Endothelial cell of umbilical vein (primary cell): Measurements from ENCODE around the gene BORA. TPM values are rescaled to one million over a fixed set of nuclear protein-coding genes. Genes with fewer than 3 reads are reported as not detected.

Experiments used
- BruUV-seq: library from RNA; stranded (reverse); fragments of 400-500 nt; replicated peaks from 2 replicates; lab custom pipeline; 2021; lab: Mats Ljungman, UMichigan
- CTCF ChIA-PET: fragments of 300-600, 350-600 bp; sonication (Branson Sonifier 250); formaldehyde crosslinking; loops from one replicate; lab custom pipeline; 2021; ENCODE audit warnings: antibody characterized with exemption, inconsistent platforms; lab: Charles Lee
- POLR2A ChIA-PET: fragments of 300-600, 350-600 bp; sonication (Branson Sonifier 250); formaldehyde crosslinking; loops from one replicate; lab custom pipeline; 2021; ENCODE audit warnings: antibody characterized with exemption, inconsistent platforms; lab: Charles Lee
- DNase-seq: peaks from one replicate; pipeline ENCODE4 v3.0.0-alpha.2; 2011; ENCODE audit warnings: low read depth, low spot score
- FAIRE-seq: peaks from 2 replicates; lab custom pipeline; 2011; peaks lifted over from hg19 to GRCh38; lab: Jason Lieb, UNC
- H2AFZ ChIP-seq: 2 replicates; pipeline ENCODE4 v1.6.0; 2012; ENCODE audit warnings: low read depth, low read length, control low read depth, inconsistent platforms
- H3K27ac ChIP-seq: 2 replicates; pipeline ENCODE4 v1.5.1; 2011; ENCODE audit warnings: low read depth, mild to moderate bottlenecking, control low read depth, low read length, moderate library complexity; ENCODE audit not compliant: insufficient read depth
- H3K27me3 ChIP-seq, 2 experiments: 2 replicates each; pipeline versions ENCODE4 v1.6.0 to v1.6.1; 2011; ENCODE audit warnings: low read length in 2 of 2, mixed read lengths in 1 of 2; ENCODE audit not compliant: control insufficient read depth in 2 of 2, insufficient read depth in 2 of 2
- H3K36me3 ChIP-seq, 2 experiments: 2 replicates in 1 of 2; 3 replicates in 1 of 2; pipeline ENCODE4 v1.5.1; 2011; ENCODE audit warnings: low read length in 2 of 2, mild to moderate bottlenecking in 1 of 2, moderate library complexity in 1 of 2; ENCODE audit not compliant: control insufficient read depth in 2 of 2, insufficient read depth in 2 of 2; ENCODE audit errors: extremely low read depth in 1 of 2
- H3K4me1 ChIP-seq: 3 replicates; pipeline ENCODE4 v1.5.1; 2011; ENCODE audit warnings: mild to moderate bottlenecking, low read length; ENCODE audit not compliant: control insufficient read depth, insufficient read depth; ENCODE audit errors: extremely low read depth
- H3K4me2 ChIP-seq: 2 replicates; pipeline ENCODE4 v1.6.1; 2011; ENCODE audit warnings: low read length, control low read depth, mixed read lengths; ENCODE audit not compliant: insufficient read depth
- H3K4me3 ChIP-seq, 3 experiments: fragments of 200-600 bp in 1 of 3; sonication (generic), shearing (Covaris generic) in 1 of 3; replicated peaks in 1 of 3; 2 replicates each; pipeline ENCODE4 v1.5.1; 2011 to 2016; ENCODE audit warnings: control low read depth in 3 of 3, low read length in 3 of 3, mild to moderate bottlenecking in 2 of 3, inconsistent platforms in 1 of 3, low read depth in 1 of 3, moderate library complexity in 1 of 3; ENCODE audit not compliant: insufficient read depth in 1 of 3
- H3K79me2 ChIP-seq: 2 replicates; pipeline ENCODE4 v1.6.0; 2012; ENCODE audit warnings: low read length, inconsistent platforms; ENCODE audit not compliant: control insufficient read depth, insufficient read depth
- H3K9ac ChIP-seq: replicated peaks from 2 replicates; pipeline ENCODE3; 2011; ENCODE audit warnings: low read length, control low read depth; ENCODE audit not compliant: insufficient read depth; ENCODE audit errors: extremely low read depth
- H3K9me1 ChIP-seq: replicated peaks from 3 replicates; pipeline ENCODE4 v1.6.0; 2011; ENCODE audit warnings: mild to moderate bottlenecking, low read length; ENCODE audit not compliant: control insufficient read depth, insufficient read depth; ENCODE audit errors: extremely low read depth
- H3K9me3 ChIP-seq: replicated peaks from 2 replicates; pipeline ENCODE4 v1.5.1; 2012; ENCODE audit warnings: low read length, inconsistent platforms; ENCODE audit not compliant: control insufficient read depth, insufficient read depth
- H4K20me1 ChIP-seq: replicated peaks from 2 replicates; pipeline ENCODE3; 2011; ENCODE audit warnings: mild to moderate bottlenecking, low read length; ENCODE audit not compliant: control insufficient read depth, insufficient read depth; ENCODE audit errors: extremely low read depth
- CTCF ChIP-seq, 2 donors: IDR thresholded peaks; 1 replicate in 1 of 2; 2 replicates in 1 of 2; pipeline ENCODE4 v1.5.1; 2011; ENCODE audit warnings: low read length in 2 of 2, mild to moderate bottlenecking in 2 of 2, moderate library complexity in 2 of 2, control low read depth in 1 of 2, inconsistent platforms in 1 of 2, low read depth in 1 of 2; ENCODE audit not compliant: insufficient read depth in 1 of 2; ENCODE audit errors: extremely low read depth in 1 of 2
- EZH2 ChIP-seq: IDR thresholded peaks from 2 replicates; pipeline ENCODE4 v1.6.1; 2012; ENCODE audit warnings: borderline replicate concordance, low read depth, mild to moderate bottlenecking, moderate library complexity, low read length, inconsistent platforms; ENCODE audit not compliant: severe bottlenecking
- FOS ChIP-seq: IDR thresholded peaks from 2 replicates; pipeline ENCODE4 v1.6.1; 2011; ENCODE audit warnings: mild to moderate bottlenecking, low read length, moderate library complexity, borderline replicate concordance; ENCODE audit not compliant: insufficient read depth
- GATA2 ChIP-seq: IDR thresholded peaks from 2 replicates; pipeline ENCODE4 v1.7.0; 2011; ENCODE audit warnings: low read depth, mild to moderate bottlenecking, moderate library complexity, mixed read lengths, low read length; ENCODE audit not compliant: insufficient read length, insufficient read depth
- JUN ChIP-seq: IDR thresholded peaks from 2 replicates; pipeline ENCODE4 v1.6.1; 2011; ENCODE audit warnings: borderline replicate concordance, low read depth; ENCODE audit not compliant: insufficient read length, insufficient read depth
- MYC ChIP-seq: IDR thresholded peaks from one replicate; pipeline ENCODE4 v1.6.1; 2011; ENCODE audit warnings: mild to moderate bottlenecking, low read depth, low read length
- POLR2A ChIP-seq: IDR thresholded peaks from 2 replicates; pipeline ENCODE4 v1.6.1; 2012; ENCODE audit warnings: low read depth, mild to moderate bottlenecking, control low read depth, low read length
- POLR2AphosphoS5 ChIP-seq: IDR thresholded peaks from 2 replicates; pipeline ENCODE4 v1.6.1; 2012; ENCODE audit warnings: low read depth, mild to moderate bottlenecking, control low read depth, low read length, moderate library complexity; ENCODE audit not compliant: insufficient read depth
- dilution Hi-C: fragments of 300-500 bp; cut with MboI; formaldehyde crosslinking; loops from one replicate; pipeline ENCODE4 v1.15.0; 2019; ENCODE audit warnings: low sequenced_read_pairs; ENCODE audit not compliant: extremely low pct_ligation_motif_present
- intact Hi-C: fragments of 100-400 bp; cut with micrococcal nuclease; formaldehyde crosslinking; loops from one replicate; pipeline ENCODE4 v1.10.0; 2022
- polyA plus RNA-seq, 4 experiments: library from polyadenylated mRNA; depleted of rRNA in 3 of 4; stranded (reverse) in 3 of 4; unstranded in 1 of 4; fragments of >200 nt; gene quantifications; 2 replicates each; pipeline versions ENCODE4 v1.2.1 to v1.2.3, GENCODE V29; 2011 to 2012; ENCODE audit warnings: missing spikeins in 1 of 4
- total RNA-seq: library from RNA; stranded (reverse); gene quantifications from 2 replicates; pipeline ENCODE4 v1.2.3, GENCODE V29; 2021
- TF ChIP-seq, protein P1 (sequence below): IDR thresholded peaks from 2 replicates; pipeline ENCODE4 v1.6.1; 2011; ENCODE audit not compliant: insufficient read depth, insufficient read length

The BORA gene
- total and polyA plus RNA-seq, 2 donors (not counting 3 experiments of a cell fraction or from before 2014, with no cell fraction given): 3.2 to 11.2 TPM

- ChIA-PET CTCF (interaction anchor here (1.1 kb wide), 1 partner anchor 20 kb away, joined by 4 read pairs; no protein-coding TSS in a partner anchor), POLR2A (no interaction called here)
- Histone ChIP-seq H2AFZ (no peak overlapping the region), H4K20me1 (no peaks in the 10 kb centered on the region), H3K79me2 (peaks cover 40% of the 10 kb centered on the region), H3K4me2 (no peak overlapping the region), H3K27ac (no peak overlapping the region), H3K9me3 (no peaks in the 10 kb centered on the region), H3K36me3 (peaks cover 4 to 10% of the 10 kb centered on the region in 2 experiments), H3K4me1 (peaks cover under 1% of the 10 kb centered on the region), H3K27me3 (no peaks in the 10 kb centered on the region), H3K9me1 (no peaks in the 10 kb centered on the region), H3K9ac (no peak overlapping the region), H3K4me3 (no peak overlapping the region)
- no peak for FAIRE-seq
- dilution Hi-C loops (no loop called here), intact Hi-C loops (loop anchor here (10.0 kb wide), 1 partner anchor 886 kb away; no protein-coding TSS in a partner anchor)
- DNase-seq: no peak
- no TSS peak for BruUV-seq
- TF ChIP-seq MYC (no peak), CTCF (IDR thresholded peaks at IDR 0.05; ENCODE audit: extremely low read depth in 1 of 2, insufficient read depth in 1 of 2, low read depth in 1 of 2, low read length in 2 of 2) (no peak), FOS (no peak)
Observed at GRCh38 chr13:72788831-72789230, 61.1 kb downstream of the BORA start.

DNA sequence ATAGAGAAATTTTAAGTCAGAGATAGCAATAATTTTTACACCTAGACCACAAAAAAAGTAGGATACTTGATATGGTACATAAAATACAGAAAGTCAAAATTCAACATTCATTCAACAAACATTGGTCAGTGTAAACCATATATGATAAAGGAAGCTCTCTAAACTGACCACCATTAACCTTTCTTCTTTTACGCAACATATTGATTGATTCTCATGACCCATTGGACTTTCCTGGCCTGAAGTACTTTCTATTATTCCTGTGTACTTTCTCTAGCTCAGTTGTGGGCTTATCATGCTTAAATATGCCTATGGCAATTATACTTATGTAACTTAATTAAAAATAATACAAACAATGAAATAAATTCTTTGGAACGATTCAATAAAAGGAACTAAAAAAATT lies 64.9 kb downstream of the BORA start:
- intact Hi-C loops: no loop called here
- Histone ChIP-seq H3K27ac (no peak overlapping the region), H3K4me2 (no peak overlapping the region), H3K27me3 (no peaks in the 10 kb centered on the region), H2AFZ (no peak overlapping the region), H3K4me1 (no peaks in the 10 kb centered on the region), H3K9ac (no peak overlapping the region), H4K20me1 (no peaks in the 10 kb centered on the region), H3K9me1 (no peaks in the 10 kb centered on the region), H3K79me2 (peaks cover 14% of the 10 kb centered on the region), H3K36me3 (peaks cover 9 to 11% of the 10 kb centered on the region in 2 experiments), H3K9me3 (no peaks in the 10 kb centered on the region), H3K4me3 (no peak overlapping the region)
- no peak for TF ChIP-seq POLR2A
- TF ChIP-seq POLR2AphosphoS5: no peak
- TF ChIP-seq, protein P1, sequence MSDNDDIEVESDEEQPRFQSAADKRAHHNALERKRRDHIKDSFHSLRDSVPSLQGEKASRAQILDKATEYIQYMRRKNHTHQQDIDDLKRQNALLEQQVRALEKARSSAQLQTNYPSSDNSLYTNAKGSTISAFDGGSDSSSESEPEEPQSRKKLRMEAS: no peak
- no peak for TF ChIP-seq JUN
- no peak for TF ChIP-seq FOS
- no peak for TF ChIP-seq MYC
- no peak for TF ChIP-seq CTCF (IDR thresholded peaks at IDR 0.05; ENCODE audit: extremely low read depth in 1 of 2, insufficient read depth in 1 of 2, low read depth in 1 of 2, low read length in 2 of 2)
- TF ChIP-seq GATA2: no peak
- no peak for TF ChIP-seq EZH2
- dilution Hi-C loops: no loop called here
- DNase-seq: no peak
- BruUV-seq: no TSS peak
- ChIA-PET CTCF (no interaction called here), POLR2A (no interaction called here)
- FAIRE-seq: no peak
